Stimulated activated CD4-positive, alpha-beta T cell treated with anti-CD3 and anti-CD28 coated beads, Interleukin-4, amount 100 ng/mL, for 4 hours (primary cell): ENCODE measurements around the gene IL17RB.

Experiments used
- DNase-seq, 2 experiments: peaks; one replicate each; pipeline ENCODE4 v3.0.0-alpha.2; 2020

Gene IL17RB

GRCh38 chr3:53865732-53866499 lies 19.5 kb downstream of the IL17RB start:
- no peak for DNase-seq

- no peak for DNase-seq
Observed at GRCh38 chr3:53880396-53881345, 34.3 kb downstream of the IL17RB start.

GRCh38 chr3:53881691-53882593 lies 35.6 kb downstream of the IL17RB start, which contains the start of gene ACTR8:
TSS of gene ACTR8 (minus strand) at chr3:53882152. CDS start at chr3:53882101, 51 bp downstream.
- DNase-seq = peak; percentile 85 to 86

- no peak for DNase-seq
Observed at GRCh38 chr3:53883008-53883407, 36.6 kb downstream of the IL17RB start.

- DNase-seq = no peak
Observed at GRCh38 chr3:53884623-53885022, 38.3 kb downstream of the IL17RB start.

- no peak for DNase-seq
Observed at GRCh38 chr3:53885239-53885638, 38.9 kb downstream of the IL17RB start.

- no peak for DNase-seq
Observed at GRCh38 chr3:53887446-53887845, 41.1 kb downstream of the IL17RB start.

GRCh38 chr3:53888232-53888631 lies 41.9 kb downstream of the IL17RB start:
- no peak for DNase-seq

- DNase-seq = peak; percentile 29 to 57
Observed at GRCh38 chr3:53890726-53891475, 44.5 kb downstream of the IL17RB start.

- DNase-seq = peak; percentile 89 to 97
Observed at GRCh38 chr3:53891497-53892285, 45.3 kb downstream of the IL17RB start, which contains the start of gene SELENOK. TSS of gene SELENOK (minus strand) at chr3:53891859.

- DNase-seq = no peak
Observed at GRCh38 chr3:53892286-53892637, 45.9 kb downstream of the IL17RB start.

- DNase-seq = no peak
Observed at GRCh38 chr3:53899750-53900149, 53.4 kb downstream of the IL17RB start.

GRCh38 chr3:53900666-53901331 lies 54.4 kb downstream of the IL17RB start:
- DNase-seq = no peak

GRCh38 chr3:53902067-53902466 lies 55.7 kb downstream of the IL17RB start:
- no peak for DNase-seq

- no peak for DNase-seq
Observed at GRCh38 chr3:53902711-53903110, 56.3 kb downstream of the IL17RB start.

- DNase-seq = no peak
Observed at GRCh38 chr3:53913401-53913800, 67.0 kb downstream of the IL17RB start.
